Measurements from ENCODE around the gene NFATC1. TPM values are rescaled to one million over a fixed set of nuclear protein-coding genes. Genes with fewer than 3 reads are reported as not detected.

NFATC1 gene
- total RNA-seq, 1 donor from 2014 or later: 8.1 TPM

GRCh38 chr18:79506191-79507075 lies 110.7 kb downstream of the NFATC1 start:
- Mint-ChIP-seq H3K27me3 (ENCODE audit: unreplicated experiment) (peaks cover 5% of the 10 kb centered on the region), H3K36me3 (ENCODE audit: unreplicated experiment) (no peaks in the 10 kb centered on the region), H3K4me3 (ENCODE audit: unreplicated experiment) (no peak overlapping the region), H3K4me1 (ENCODE audit: unreplicated experiment) (peaks cover 13% of the 10 kb centered on the region), H3K9me3 (ENCODE audit: unreplicated experiment) (no peaks in the 10 kb centered on the region), H3K27ac (ENCODE audit: unreplicated experiment) (no peak overlapping the region)
- TF ChIP-seq CTCF (IDR thresholded peaks at IDR 0.05): no peak
- DNase-seq (ENCODE audit: extremely low spot score, unreplicated experiment): peak; percentile 80

- Mint-ChIP-seq H3K27me3 (ENCODE audit: unreplicated experiment) (peaks cover 5% of the 10 kb centered on the region), H3K27ac (ENCODE audit: unreplicated experiment) (no peak overlapping the region), H3K4me3 (ENCODE audit: unreplicated experiment) (no peak overlapping the region), H3K36me3 (ENCODE audit: unreplicated experiment) (no peaks in the 10 kb centered on the region), H3K4me1 (ENCODE audit: unreplicated experiment) (peaks cover 13% of the 10 kb centered on the region), H3K9me3 (ENCODE audit: unreplicated experiment) (no peaks in the 10 kb centered on the region)
- DNase-seq (ENCODE audit: extremely low spot score, unreplicated experiment): peak; percentile 82
- no peak for TF ChIP-seq CTCF (IDR thresholded peaks at IDR 0.05)
These were observed 111.4 kb downstream of the NFATC1 start for GRCh38 chr18:79507076-79507545.

GRCh38 chr18:79507546-79508480 lies 112.1 kb downstream of the NFATC1 start:
- peak; percentile 69 for DNase-seq (ENCODE audit: extremely low spot score, unreplicated experiment)
- H3K9me3 Mint-ChIP-seq (ENCODE audit: unreplicated experiment): no peaks in the 10 kb centered on the region
- no peak for TF ChIP-seq CTCF (IDR thresholded peaks at IDR 0.05)
- no peaks in the 10 kb centered on the region for H3K36me3 Mint-ChIP-seq (ENCODE audit: unreplicated experiment)
- H3K4me1 Mint-ChIP-seq (ENCODE audit: unreplicated experiment): peaks cover 13% of the 10 kb centered on the region
- no peak overlapping the region for H3K4me3 Mint-ChIP-seq (ENCODE audit: unreplicated experiment)
- H3K27me3 Mint-ChIP-seq (ENCODE audit: unreplicated experiment): peaks cover 5% of the 10 kb centered on the region
- H3K27ac Mint-ChIP-seq (ENCODE audit: unreplicated experiment): no peak overlapping the region

GRCh38 chr18:79508565-79509535 lies 113.1 kb downstream of the NFATC1 start:
- no peak overlapping the region for H3K4me3 Mint-ChIP-seq (ENCODE audit: unreplicated experiment)
- no peaks in the 10 kb centered on the region for H3K36me3 Mint-ChIP-seq (ENCODE audit: unreplicated experiment)
- H3K9me3 Mint-ChIP-seq (ENCODE audit: unreplicated experiment): no peaks in the 10 kb centered on the region
- peaks cover 5% of the 10 kb centered on the region for H3K27me3 Mint-ChIP-seq (ENCODE audit: unreplicated experiment)
- H3K4me1 Mint-ChIP-seq (ENCODE audit: unreplicated experiment): peaks cover 13% of the 10 kb centered on the region
- DNase-seq (ENCODE audit: extremely low spot score, unreplicated experiment): peak; percentile 79
- no peak overlapping the region for H3K27ac Mint-ChIP-seq (ENCODE audit: unreplicated experiment)
- no peak for TF ChIP-seq CTCF (IDR thresholded peaks at IDR 0.05)

Data from osteocyte (in vitro differentiated cells).